Thyroid gland (tissue), 4 donors: ENCODE data around the gene DHX30.

Experiments used
- POLR2A ChIP-seq, 2 donors: fragments of 450-650 bp; IDR thresholded peaks; one replicate each; pipeline ENCODE4 v1.6.1; 2017; ENCODE audit warnings: antibody characterized with exemption in 2 of 2, mild to moderate bottlenecking in 2 of 2, moderate library complexity in 1 of 2
- TF ChIP-seq, protein P1 (sequence below), 6 experiments: fragments of 200-600 bp in 3 of 6; fragments of 450-650 bp in 3 of 6; sonication (generic) in 3 of 6; IDR thresholded peaks; one replicate each; pipeline ENCODE4 v1.5.1; 2016 to 2019; ENCODE audit warnings: antibody characterized with exemption in 6 of 6, mild to moderate bottlenecking in 2 of 6, inconsistent platforms in 1 of 6, moderate library complexity in 1 of 6

DNA sequence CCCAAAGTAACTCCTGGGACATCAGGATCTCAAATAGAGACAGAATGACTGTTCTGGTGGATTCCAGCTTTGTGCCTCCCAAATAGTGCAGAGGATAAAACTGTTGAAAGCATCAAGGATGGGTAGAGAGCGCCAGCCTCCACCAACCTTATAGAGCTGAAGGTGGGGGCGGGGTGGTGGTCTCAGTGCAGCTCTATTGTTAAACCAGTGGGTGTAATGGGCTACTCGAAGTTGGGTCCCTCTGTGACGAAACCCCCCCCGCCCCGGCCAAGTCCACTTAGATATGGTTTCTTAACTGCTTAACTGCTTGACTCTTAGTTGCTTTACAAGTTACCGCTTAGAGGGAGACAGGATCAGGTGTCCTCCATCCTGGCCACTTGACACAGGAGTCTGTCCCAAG, 22.7 kb downstream of the DHX30 start:
- no peak for TF ChIP-seq POLR2A (IDR thresholded peaks at IDR 0.05)
- TF ChIP-seq, protein P1, sequence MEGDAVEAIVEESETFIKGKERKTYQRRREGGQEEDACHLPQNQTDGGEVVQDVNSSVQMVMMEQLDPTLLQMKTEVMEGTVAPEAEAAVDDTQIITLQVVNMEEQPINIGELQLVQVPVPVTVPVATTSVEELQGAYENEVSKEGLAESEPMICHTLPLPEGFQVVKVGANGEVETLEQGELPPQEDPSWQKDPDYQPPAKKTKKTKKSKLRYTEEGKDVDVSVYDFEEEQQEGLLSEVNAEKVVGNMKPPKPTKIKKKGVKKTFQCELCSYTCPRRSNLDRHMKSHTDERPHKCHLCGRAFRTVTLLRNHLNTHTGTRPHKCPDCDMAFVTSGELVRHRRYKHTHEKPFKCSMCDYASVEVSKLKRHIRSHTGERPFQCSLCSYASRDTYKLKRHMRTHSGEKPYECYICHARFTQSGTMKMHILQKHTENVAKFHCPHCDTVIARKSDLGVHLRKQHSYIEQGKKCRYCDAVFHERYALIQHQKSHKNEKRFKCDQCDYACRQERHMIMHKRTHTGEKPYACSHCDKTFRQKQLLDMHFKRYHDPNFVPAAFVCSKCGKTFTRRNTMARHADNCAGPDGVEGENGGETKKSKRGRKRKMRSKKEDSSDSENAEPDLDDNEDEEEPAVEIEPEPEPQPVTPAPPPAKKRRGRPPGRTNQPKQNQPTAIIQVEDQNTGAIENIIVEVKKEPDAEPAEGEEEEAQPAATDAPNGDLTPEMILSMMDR (IDR thresholded peaks at IDR 0.05): no peak
